ENCODE data around the gene IFIT1.

Gene IFIT1

GRCh38 chr10:89377705-89378637 lies 14.5 kb upstream of the IFIT1 start, which contains the start of gene IFIT1B:
Gene IFIT1B, plus strand, starts transcription at chr10:89378056. Its CDS starts 80 bp downstream, at chr10:89378136.
- TF ChIP-seq, protein P1, sequence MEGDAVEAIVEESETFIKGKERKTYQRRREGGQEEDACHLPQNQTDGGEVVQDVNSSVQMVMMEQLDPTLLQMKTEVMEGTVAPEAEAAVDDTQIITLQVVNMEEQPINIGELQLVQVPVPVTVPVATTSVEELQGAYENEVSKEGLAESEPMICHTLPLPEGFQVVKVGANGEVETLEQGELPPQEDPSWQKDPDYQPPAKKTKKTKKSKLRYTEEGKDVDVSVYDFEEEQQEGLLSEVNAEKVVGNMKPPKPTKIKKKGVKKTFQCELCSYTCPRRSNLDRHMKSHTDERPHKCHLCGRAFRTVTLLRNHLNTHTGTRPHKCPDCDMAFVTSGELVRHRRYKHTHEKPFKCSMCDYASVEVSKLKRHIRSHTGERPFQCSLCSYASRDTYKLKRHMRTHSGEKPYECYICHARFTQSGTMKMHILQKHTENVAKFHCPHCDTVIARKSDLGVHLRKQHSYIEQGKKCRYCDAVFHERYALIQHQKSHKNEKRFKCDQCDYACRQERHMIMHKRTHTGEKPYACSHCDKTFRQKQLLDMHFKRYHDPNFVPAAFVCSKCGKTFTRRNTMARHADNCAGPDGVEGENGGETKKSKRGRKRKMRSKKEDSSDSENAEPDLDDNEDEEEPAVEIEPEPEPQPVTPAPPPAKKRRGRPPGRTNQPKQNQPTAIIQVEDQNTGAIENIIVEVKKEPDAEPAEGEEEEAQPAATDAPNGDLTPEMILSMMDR (IDR thresholded peaks at IDR 0.05; ENCODE audit: insufficient read depth, low read length, poor library complexity, severe bottlenecking) = no peak
- no peaks in the 10 kb centered on the region for H3K27me3 ChIP-seq (replicated peaks; ENCODE audit: control insufficient read depth, insufficient read depth, low read length)
- H3K36me3 ChIP-seq (ENCODE audit: control insufficient read depth, insufficient read depth, low read length) = no peaks in the 10 kb centered on the region
- no peak for DNase-seq (ENCODE audit: extremely low read depth, insufficient read length)
- H3K4me3 ChIP-seq (replicated peaks; ENCODE audit: low read depth, low read length) = no peak within 1 kb of the TSS

DNA sequence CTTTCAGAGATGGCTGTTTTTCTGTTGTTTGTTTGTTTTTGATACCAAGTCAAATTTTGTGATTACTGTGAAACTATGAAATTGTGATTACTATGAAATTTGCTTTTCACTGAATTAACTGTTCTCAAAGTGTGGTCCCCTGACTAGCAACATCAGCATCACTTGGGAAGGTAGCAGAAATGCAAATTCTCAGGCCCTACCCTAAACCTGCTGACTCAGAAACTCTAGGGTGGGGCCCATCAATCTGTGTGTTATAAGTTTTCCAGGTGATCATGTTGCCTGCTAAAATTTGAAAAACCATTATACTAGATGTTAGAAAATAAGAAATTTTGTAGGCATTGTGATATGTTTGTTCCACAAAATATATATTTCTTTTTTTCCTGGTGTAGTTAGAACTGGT lies 13.3 kb upstream of the IFIT1 start:
- DNase-seq (ENCODE audit: extremely low read depth, insufficient read length) = no peak
- H3K27me3 ChIP-seq (replicated peaks; ENCODE audit: control insufficient read depth, insufficient read depth, low read length) = no peaks in the 10 kb centered on the region
- TF ChIP-seq, protein P1 (IDR thresholded peaks at IDR 0.05; ENCODE audit: insufficient read depth, low read length, poor library complexity, severe bottlenecking) = no peak
- H3K4me3 ChIP-seq (replicated peaks; ENCODE audit: low read depth, low read length) = no peak overlapping the region
- no peaks in the 10 kb centered on the region for H3K36me3 ChIP-seq (ENCODE audit: control insufficient read depth, insufficient read depth, low read length)

GRCh38 chr10:89382757-89383156 lies 9.7 kb upstream of the IFIT1 start:
- H3K36me3 ChIP-seq (ENCODE audit: control insufficient read depth, insufficient read depth, low read length) = no peaks in the 10 kb centered on the region
- H3K27me3 ChIP-seq (replicated peaks; ENCODE audit: control insufficient read depth, insufficient read depth, low read length) = no peaks in the 10 kb centered on the region
- DNase-seq (ENCODE audit: extremely low read depth, insufficient read length) = no peak
- no peak overlapping the region for H3K4me3 ChIP-seq (replicated peaks; ENCODE audit: low read depth, low read length)
- TF ChIP-seq, protein P1 (IDR thresholded peaks at IDR 0.05; ENCODE audit: insufficient read depth, low read length, poor library complexity, severe bottlenecking) = no peak

DNA sequence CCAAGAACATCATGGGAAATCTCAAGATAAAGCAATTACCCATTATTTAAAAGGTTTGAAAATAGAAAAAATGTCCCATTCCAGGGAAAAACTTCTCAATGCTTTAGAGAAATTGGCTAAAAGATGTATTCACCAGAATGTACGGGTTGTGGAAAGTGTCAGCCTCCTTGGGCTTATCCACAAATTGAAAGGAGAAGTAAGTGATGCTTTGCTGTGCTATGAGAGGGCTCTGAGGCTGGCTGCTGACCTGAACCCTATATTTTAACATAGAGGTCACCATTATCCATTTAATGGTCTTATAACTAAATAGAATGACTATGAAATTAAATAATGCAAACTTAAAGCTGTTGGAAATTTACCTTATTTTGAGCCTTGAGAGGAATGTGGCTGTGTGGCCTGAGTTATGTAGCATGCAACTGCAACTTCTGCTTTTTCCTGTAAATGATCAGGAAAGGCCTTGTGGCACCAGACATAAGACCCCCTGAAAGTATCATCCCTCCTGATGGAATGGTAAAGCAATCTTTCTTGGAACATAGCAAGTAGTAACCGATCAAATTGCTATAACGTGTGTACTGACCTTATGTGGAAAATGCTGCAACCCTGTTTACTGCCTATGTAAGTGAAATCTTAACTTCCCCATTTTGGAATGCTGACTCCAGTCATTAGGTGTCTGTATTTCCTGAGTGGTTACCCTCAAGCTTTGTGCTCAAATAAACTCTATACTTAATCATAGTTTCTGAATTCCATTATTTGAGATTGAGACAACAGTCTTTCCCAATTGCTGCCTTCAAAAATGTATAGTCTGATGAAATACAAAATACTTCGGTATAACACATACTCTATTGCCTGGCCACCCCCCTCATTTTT lies 7.7 kb upstream of the IFIT1 start:
- no peak for DNase-seq (ENCODE audit: extremely low read depth, insufficient read length)
- Histone ChIP-seq H3K27me3 (replicated peaks; ENCODE audit: control insufficient read depth, insufficient read depth, low read length) (no peaks in the 10 kb centered on the region), H3K4me3 (replicated peaks; ENCODE audit: low read depth, low read length) (no peak overlapping the region), H3K36me3 (ENCODE audit: control insufficient read depth, insufficient read depth, low read length) (no peaks in the 10 kb centered on the region)
- TF ChIP-seq, protein P1 (IDR thresholded peaks at IDR 0.05; ENCODE audit: insufficient read depth, low read length, poor library complexity, severe bottlenecking) = no peak

- no peak overlapping the region for H3K4me3 ChIP-seq (replicated peaks; ENCODE audit: low read depth, low read length)
- DNase-seq (ENCODE audit: extremely low read depth, insufficient read length) = no peak
- no peaks in the 10 kb centered on the region for H3K27me3 ChIP-seq (replicated peaks; ENCODE audit: control insufficient read depth, insufficient read depth, low read length)
- TF ChIP-seq, protein P1 (IDR thresholded peaks at IDR 0.05; ENCODE audit: insufficient read depth, low read length, poor library complexity, severe bottlenecking) = no peak
- H3K36me3 ChIP-seq (ENCODE audit: control insufficient read depth, insufficient read depth, low read length) = no peaks in the 10 kb centered on the region
Observed at GRCh38 chr10:89388806-89389205, 3.6 kb upstream of the IFIT1 start.
